GM10266 (cell line): ENCODE measurements around the gene KCTD5.

Experiments
- DNase-seq: peaks from one replicate; pipeline ENCODE4 v3.0.0; 2012; ENCODE audit errors: extremely low spot score
- TF ChIP-seq, protein P1 (sequence below): IDR thresholded peaks from 2 replicates; pipeline ENCODE4 v1.5.1; 2012; ENCODE audit warnings: mild to moderate bottlenecking, low read depth; ENCODE audit not compliant: control insufficient read depth, insufficient read depth; ENCODE audit errors: missing control alignments

Gene KCTD5

DNA sequence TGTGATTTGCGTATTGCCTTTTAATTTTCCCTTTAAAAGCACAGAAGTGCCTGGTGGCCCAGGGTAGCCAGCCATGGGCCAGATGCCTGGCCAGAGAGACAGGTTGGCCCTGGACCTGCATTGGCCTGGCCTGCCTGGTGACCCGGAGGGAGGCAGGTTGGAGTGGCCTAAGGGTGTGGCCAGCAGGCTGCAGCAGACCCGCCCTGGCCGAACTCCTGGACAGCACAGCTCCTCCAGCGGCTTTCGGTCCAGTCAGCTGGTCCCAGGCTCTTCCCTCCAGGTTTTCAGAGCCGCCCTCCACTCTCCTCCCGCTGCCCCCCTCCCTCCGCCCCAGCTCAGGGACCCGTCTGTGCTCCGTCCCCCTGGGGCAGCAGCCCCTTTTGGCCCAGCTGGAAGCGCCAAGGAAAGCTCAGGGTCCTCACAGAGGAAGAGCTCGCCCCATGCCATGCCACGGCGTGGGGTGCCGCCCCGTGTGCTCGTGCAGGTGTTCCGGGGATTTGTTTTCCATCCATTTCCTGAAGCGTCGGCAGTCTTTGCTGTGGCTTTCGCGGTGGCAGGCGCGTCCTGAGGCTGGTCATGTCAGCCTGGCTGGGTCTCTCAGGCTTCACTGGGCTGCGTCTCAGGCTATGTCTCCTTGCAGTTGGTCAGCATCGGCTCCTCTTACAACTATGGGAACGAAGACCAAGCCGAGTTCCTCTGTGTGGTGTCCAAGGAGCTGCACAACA, 19.6 kb downstream of the KCTD5 start:
- TF ChIP-seq, protein P1, sequence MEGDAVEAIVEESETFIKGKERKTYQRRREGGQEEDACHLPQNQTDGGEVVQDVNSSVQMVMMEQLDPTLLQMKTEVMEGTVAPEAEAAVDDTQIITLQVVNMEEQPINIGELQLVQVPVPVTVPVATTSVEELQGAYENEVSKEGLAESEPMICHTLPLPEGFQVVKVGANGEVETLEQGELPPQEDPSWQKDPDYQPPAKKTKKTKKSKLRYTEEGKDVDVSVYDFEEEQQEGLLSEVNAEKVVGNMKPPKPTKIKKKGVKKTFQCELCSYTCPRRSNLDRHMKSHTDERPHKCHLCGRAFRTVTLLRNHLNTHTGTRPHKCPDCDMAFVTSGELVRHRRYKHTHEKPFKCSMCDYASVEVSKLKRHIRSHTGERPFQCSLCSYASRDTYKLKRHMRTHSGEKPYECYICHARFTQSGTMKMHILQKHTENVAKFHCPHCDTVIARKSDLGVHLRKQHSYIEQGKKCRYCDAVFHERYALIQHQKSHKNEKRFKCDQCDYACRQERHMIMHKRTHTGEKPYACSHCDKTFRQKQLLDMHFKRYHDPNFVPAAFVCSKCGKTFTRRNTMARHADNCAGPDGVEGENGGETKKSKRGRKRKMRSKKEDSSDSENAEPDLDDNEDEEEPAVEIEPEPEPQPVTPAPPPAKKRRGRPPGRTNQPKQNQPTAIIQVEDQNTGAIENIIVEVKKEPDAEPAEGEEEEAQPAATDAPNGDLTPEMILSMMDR: no peak
- DNase-seq: no peak

GRCh38 chr16:2702438-2702825, 20.1 kb downstream of the KCTD5 start:
- TF ChIP-seq, protein P1: no peak
- DNase-seq: no peak

DNA sequence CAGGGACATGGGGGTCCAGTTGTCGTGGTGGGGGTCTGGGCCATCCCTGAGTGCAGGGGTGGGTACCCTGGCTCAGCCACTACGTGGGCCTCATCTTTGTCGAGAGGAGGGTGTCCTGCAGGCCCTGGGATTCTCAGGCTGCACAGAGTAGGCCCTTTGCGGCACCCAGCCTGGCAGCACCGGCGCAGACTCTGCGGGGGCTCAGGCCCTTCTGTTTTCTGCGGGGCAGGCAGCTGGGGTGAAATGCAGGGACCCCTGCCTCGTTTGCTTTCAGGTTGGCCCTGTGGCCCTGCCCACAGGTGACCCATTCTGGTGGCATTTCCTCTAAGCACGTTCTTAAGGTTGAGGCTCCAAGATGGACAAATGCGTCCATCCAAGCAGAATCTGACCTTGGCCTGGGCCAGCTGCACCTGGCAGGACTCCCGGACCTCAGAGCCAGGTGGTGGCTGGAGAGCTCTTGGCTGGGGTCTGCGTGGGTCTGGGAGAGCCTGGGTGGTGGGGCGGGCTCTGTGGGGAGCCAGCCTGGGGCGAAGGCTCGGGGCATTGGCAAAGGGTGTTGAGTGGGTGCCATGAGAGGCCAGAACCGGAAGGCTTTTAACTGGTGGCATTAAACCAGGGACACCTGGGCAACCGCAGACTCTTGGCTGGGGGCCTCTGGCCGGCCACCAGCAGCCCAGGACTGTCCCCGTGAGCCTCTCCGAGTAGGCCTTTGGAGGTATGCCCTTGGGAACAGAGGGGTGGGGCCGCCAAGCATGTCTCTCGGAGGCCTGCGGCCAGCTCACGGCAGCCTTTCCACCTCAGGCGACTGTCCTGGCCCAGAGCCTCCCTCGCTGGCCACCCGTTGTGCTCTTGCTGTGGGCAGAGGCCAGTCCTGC, 20.8 kb downstream of the KCTD5 start:
- DNase-seq: no peak
- TF ChIP-seq, protein P1: no peak

DNA sequence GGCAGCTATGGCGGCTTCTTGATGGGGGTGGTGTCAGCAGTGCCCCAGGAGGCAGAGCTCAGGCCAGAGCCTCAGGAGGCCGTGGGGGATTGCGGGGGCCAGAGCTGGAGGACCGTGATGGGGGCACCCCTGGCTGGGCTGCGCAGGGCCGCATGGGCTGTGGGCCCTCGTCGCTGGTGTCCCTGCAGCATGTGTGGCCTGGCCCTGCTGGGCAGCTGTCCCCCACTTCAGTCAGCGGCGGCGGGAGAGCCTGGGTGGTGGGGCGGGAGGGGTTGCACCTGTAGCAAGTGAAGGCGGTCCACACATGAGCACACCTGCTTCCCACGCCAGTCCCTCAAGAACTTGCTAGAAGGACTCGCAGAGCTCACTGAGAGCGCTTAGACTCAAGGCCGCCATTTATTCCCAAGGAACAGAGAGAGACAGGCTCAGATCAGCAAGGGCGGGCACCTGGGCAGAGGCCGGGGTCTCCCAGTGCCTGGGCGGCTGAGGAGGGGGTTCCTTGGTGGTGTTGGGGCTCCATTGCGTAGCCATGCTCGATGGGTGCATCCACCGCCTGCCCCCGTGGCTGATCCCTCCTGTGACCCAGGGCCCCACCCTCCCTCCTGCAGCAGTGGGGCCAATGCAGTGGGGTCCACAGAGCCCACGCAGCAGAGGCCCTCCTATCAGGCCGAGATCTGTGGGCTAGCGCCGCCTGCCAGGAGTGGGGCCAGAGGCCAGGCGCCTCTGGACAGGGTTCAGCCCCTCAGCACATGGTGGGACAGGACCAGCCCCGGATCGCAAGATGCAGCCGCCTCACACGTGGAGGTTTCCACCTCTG, 22.1 kb downstream of the KCTD5 start:
- DNase-seq: no peak

DNA sequence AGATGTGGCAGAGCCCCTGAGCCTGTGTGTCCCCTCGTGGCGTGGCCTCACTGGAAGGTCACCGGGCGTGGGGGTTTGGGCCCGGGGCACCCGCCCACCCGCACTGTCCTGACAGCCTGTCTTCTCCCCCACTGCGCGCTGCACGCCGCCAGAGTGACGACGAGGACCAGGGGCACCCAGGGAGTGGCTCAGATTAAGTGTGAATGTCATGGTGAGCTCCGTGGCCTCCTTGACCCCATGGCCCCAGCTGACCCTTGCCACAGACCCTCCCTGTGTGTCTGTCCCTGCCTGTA, 22.6 kb downstream of the KCTD5 start:
- TF ChIP-seq, protein P1: no peak
- no peak for DNase-seq

More for the DNA sequence above, 22.1 kb downstream of the KCTD5 start:
- TF ChIP-seq, protein P1: no peak

DNA sequence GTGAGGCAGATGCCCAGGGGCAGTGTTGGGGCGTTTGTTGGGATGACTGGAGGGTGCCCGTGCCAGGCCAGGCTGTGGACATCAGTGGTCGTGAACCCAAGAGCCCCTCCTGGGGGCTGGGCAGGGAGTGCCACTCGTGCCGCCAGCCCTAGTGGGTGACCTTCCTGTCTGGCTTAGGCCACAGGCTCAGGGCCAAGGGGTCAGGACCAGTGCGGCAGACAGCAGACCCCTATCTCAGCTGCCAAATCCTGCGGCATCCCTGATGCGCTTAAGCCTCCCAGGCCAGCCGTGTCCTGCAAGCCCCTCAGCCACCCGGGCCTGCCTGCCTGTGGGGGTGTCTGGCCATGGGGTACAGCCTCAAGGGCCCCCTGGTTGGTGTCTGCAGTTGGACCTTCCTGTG, 23.0 kb downstream of the KCTD5 start:
- TF ChIP-seq, protein P1: no peak
- no peak for DNase-seq

DNA sequence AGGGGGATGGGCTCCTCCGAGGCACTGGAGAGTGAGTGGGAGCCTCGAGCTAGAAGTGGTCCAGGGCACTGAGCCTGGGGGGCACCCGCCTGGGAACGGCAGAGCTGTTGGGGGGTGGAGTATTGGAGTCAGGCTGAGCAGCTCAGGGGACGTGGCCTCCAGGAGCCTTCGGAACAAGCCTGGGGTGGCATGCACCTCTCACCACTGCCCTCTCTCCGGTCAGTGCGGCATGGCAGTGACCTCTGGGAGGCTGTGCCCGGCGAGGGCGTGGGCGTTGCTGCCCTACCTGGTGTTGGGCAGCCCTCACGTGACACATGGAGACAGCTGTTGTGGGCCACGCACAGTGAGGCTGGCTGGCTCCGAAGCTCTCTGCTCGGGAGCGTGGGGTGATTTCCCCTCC, 23.8 kb downstream of the KCTD5 start:
- DNase-seq: no peak

More for the DNA sequence above, 23.8 kb downstream of the KCTD5 start:
- TF ChIP-seq, protein P1: no peak
